Measurements from ENCODE around the gene PSMC3IP.
"Not testable (repeated sequence)": the region's sequence is repeated elsewhere in the genome, so short reads cannot be mapped to it uniquely, and the experiment has no call there.

Gene PSMC3IP

GRCh38 chr17:42577532-42578281 is at the start of gene PSMC3IP:
TSS of gene PSMC3IP (minus strand) at chr17:42577729. CDS start at chr17:42577686, 43 bp downstream.
- DNase-seq (ENCODE audit: low spot score) (peak; percentile 90), FAIRE-seq (peak; percentile 58)

- FAIRE-seq (no peak), DNase-seq (ENCODE audit: low spot score) (peak; percentile 49)
Observed at GRCh38 chr17:42623732-42624596, 46.4 kb upstream of the PSMC3IP start.

- DNase-seq (ENCODE audit: low spot score) (no peak), FAIRE-seq (no peak)
Observed at GRCh38 chr17:42623271-42623670, 45.7 kb upstream of the PSMC3IP start.

GRCh38 chr17:42621987-42622386 is 44.5 kb upstream of the PSMC3IP start:
- not testable (repeated sequence) for DNase-seq (ENCODE audit: low spot score); FAIRE-seq

GRCh38 chr17:42618442-42619150 is 41.1 kb upstream of the PSMC3IP start:
- DNase-seq (ENCODE audit: low spot score) (peak; percentile 33), FAIRE-seq (peak; percentile 38)

GRCh38 chr17:42617956-42618431 is 40.5 kb upstream of the PSMC3IP start:
- no peak for FAIRE-seq

GRCh38 chr17:42613699-42614295 is 36.3 kb upstream of the PSMC3IP start:
- FAIRE-seq = no peak
- DNase-seq (ENCODE audit: low spot score) = no peak

More at GRCh38 chr17:42617956-42618431, 40.5 kb upstream of the PSMC3IP start:
- DNase-seq (ENCODE audit: low spot score) = no peak

- DNase-seq (ENCODE audit: low spot score) (no peak), FAIRE-seq (no peak)
Observed at GRCh38 chr17:42612013-42612412, 34.5 kb upstream of the PSMC3IP start.

- not testable (repeated sequence) for DNase-seq (ENCODE audit: low spot score); FAIRE-seq
Observed at GRCh38 chr17:42609814-42610801, 32.6 kb upstream of the PSMC3IP start.

- DNase-seq (ENCODE audit: low spot score) (peak; percentile 98), FAIRE-seq (peak; percentile 83)
Observed at GRCh38 chr17:42609182-42609813, 31.8 kb upstream of the PSMC3IP start, which contains the start of the genes RETREG3 and TUBG1. TSS of gene RETREG3 (minus strand) at chr17:42609374. CDS start at chr17:42609324, 50 bp downstream. TSS of gene TUBG1 (plus strand) at chr17:42609683. CDS start at chr17:42609738, 55 bp downstream.

GRCh38 chr17:42608305-42609181 is 31.0 kb upstream of the PSMC3IP start:
- no peak for FAIRE-seq

GRCh38 chr17:42607769-42608168 is 30.2 kb upstream of the PSMC3IP start:
- FAIRE-seq (no peak), DNase-seq (ENCODE audit: low spot score) (no peak)

More at GRCh38 chr17:42608305-42609181, 31.0 kb upstream of the PSMC3IP start:
- peak; percentile 11 for DNase-seq (ENCODE audit: low spot score)

GRCh38 chr17:42603318-42603717 is 25.8 kb upstream of the PSMC3IP start:
- FAIRE-seq (no peak), DNase-seq (ENCODE audit: low spot score) (no peak)

GRCh38 chr17:42598905-42599304 is 21.4 kb upstream of the PSMC3IP start:
- DNase-seq (ENCODE audit: low spot score) = no peak
- no peak for FAIRE-seq

GRCh38 chr17:42596386-42596785 is 18.9 kb upstream of the PSMC3IP start:
- FAIRE-seq (no peak), DNase-seq (ENCODE audit: low spot score) (no peak)

- no peak for DNase-seq (ENCODE audit: low spot score)
Observed at GRCh38 chr17:42591411-42591810, 13.9 kb upstream of the PSMC3IP start.

GRCh38 chr17:42590886-42591285 is 13.4 kb upstream of the PSMC3IP start:
- no peak for DNase-seq (ENCODE audit: low spot score)
- no peak for FAIRE-seq

More at GRCh38 chr17:42591411-42591810, 13.9 kb upstream of the PSMC3IP start:
- no peak for FAIRE-seq
